Body of pancreas (tissue), 4 donors: Measurements from ENCODE around the gene ASCC1.

Source experiments
- POLR2A ChIP-seq, 3 donors: fragments of 450-650 bp; IDR thresholded peaks; one replicate each; pipeline ENCODE4 v1.6.1; 2016; ENCODE audit warnings: antibody characterized with exemption in 3 of 3, mild to moderate bottlenecking in 2 of 3
- TF ChIP-seq, protein P1 (sequence below), 7 experiments: fragments of 450-650 bp in 4 of 7; fragments of 200-600 bp in 3 of 7; sonication (generic) in 3 of 7; IDR thresholded peaks; one replicate each; pipeline ENCODE4 v1.5.1; 2016 to 2019; ENCODE audit warnings: antibody characterized with exemption in 7 of 7

DNA sequence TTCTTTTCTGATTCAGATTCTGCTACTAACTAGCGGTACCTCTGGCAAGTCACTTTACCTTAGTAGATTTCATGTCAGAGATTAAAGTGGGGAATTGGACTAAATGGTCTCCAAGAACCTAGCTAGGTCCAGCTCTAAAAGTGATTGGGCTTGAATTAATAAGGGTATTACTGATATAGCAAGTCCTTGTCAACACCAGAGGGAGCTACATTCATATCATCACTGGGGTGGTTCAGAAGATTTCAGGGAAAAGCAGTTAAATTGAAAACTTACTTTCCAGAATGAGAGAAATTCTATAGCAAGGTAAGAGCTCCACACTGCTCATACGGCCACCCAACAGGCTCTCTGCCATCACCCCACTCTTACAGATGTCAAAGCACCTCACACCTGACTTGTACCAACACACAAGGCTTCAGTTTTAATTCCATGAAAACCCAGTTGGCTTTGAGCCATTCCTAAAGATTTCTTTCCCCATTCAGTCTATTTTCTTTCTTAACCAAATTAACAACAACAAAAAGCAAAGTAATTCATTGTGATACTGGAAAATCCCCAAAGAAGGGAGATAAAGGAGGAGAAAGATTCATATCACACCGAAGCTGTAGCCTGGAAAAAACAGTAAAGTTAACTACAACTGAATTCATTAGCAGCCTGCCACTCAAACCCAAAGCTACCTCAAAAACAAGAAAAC, 89.7 kb downstream of the ASCC1 start:
- TF ChIP-seq, protein P1, sequence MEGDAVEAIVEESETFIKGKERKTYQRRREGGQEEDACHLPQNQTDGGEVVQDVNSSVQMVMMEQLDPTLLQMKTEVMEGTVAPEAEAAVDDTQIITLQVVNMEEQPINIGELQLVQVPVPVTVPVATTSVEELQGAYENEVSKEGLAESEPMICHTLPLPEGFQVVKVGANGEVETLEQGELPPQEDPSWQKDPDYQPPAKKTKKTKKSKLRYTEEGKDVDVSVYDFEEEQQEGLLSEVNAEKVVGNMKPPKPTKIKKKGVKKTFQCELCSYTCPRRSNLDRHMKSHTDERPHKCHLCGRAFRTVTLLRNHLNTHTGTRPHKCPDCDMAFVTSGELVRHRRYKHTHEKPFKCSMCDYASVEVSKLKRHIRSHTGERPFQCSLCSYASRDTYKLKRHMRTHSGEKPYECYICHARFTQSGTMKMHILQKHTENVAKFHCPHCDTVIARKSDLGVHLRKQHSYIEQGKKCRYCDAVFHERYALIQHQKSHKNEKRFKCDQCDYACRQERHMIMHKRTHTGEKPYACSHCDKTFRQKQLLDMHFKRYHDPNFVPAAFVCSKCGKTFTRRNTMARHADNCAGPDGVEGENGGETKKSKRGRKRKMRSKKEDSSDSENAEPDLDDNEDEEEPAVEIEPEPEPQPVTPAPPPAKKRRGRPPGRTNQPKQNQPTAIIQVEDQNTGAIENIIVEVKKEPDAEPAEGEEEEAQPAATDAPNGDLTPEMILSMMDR (IDR thresholded peaks at IDR 0.05), result peak in 6 of 7 experiments; percentile 26 to 64 (median 48)
- TF ChIP-seq POLR2A (IDR thresholded peaks at IDR 0.05), result no peak
